ENCODE results near the gene PEX26. TPM values are rescaled to one million over a fixed set of nuclear protein-coding genes. Genes with fewer than 3 reads are reported as not detected.

PEX26 gene
- total RNA-seq, 2 experiments from 2014 or later = 17.6 to 43.5 TPM

DNA sequence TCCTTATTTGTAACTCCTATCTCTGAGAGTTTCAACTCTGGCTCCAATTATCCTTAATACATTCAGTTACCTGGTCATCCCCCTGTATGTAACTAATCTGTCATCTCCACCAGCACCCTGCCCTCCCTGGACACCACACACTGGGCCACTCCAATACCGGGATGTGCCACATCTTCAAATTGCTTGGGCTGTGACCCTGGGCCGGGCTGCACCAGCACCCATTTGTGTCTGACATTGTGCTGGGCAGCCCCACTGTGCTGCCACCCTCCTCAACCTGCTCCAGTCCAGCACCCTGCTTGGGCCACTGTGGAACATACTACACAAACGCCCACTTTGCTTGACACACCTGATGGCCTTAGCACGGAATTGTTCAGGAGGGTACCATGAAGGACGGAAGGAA lies 70.0 kb downstream of the PEX26 start:
- no peaks in the 10 kb centered on the region for H3K9me2 ChIP-seq (ENCODE audit: insufficient read depth, low read length)
- intact Hi-C loops (cut with micrococcal nuclease; ENCODE audit: unreplicated experiment) = no loop called here
- H3K79me2 ChIP-seq (ENCODE audit: insufficient read depth, low read depth, low read length) = no peaks in the 10 kb centered on the region
- no peak overlapping the region for H3K4me2 ChIP-seq (ENCODE audit: low read length)
- H3K4me1 ChIP-seq (ENCODE audit: insufficient read depth, low read length, poor library complexity, severe bottlenecking) = peaks cover 6% of the 10 kb centered on the region
- no peaks in the 10 kb centered on the region for H3K36me3 ChIP-seq (ENCODE audit: insufficient read depth, low read length)
- no peak for DNase-seq (ENCODE audit: low spot score)
- ChIA-PET POLR2A (interaction anchor here (0.6 to 0.7 kb wide), 3 partner anchors 19 to 313 kb away, joined by 3 to 7 read pairs (median 4); no protein-coding TSS in a partner anchor), CTCF (ENCODE audit: unreplicated experiment) (no interaction called here)
- H2AFZ ChIP-seq (ENCODE audit: low read length) = no peak overlapping the region
- no peaks in the 10 kb centered on the region for H4K20me1 ChIP-seq (ENCODE audit: insufficient read depth, low read length)
- H3K27ac ChIP-seq (ENCODE audit: low read depth, low read length, poor library complexity, severe bottlenecking) = no peak overlapping the region
- H3K4me3 ChIP-seq (ENCODE audit: low read depth, low read length, poor library complexity, severe bottlenecking) = no peak overlapping the region
- no peak for TF ChIP-seq EZH2phosphoT487 (IDR thresholded peaks at IDR 0.05; ENCODE audit: borderline replicate concordance, low read depth, low read length)
- no peak for TF ChIP-seq CTCF (conservative IDR thresholded peaks at IDR 0.05; ENCODE audit: low read length)
- no TSS peak for BruUV-seq (replicated peaks)
- no peaks in the 10 kb centered on the region for H3K9me3 ChIP-seq (ENCODE audit: low read length)

- intact Hi-C loops (cut with micrococcal nuclease; ENCODE audit: unreplicated experiment) = no loop called here
- POLR2A ChIA-PET = interaction anchor here (0.6 kb wide), 1 partner anchor 191 kb away, joined by 4 read pairs; no protein-coding TSS in a partner anchor
Measured at GRCh38 chr22:18148293-18148965, 70.6 kb downstream of the PEX26 start.

More at GRCh38 chr22:18148293-18148965, 70.6 kb downstream of the PEX26 start:
- CTCF ChIA-PET (ENCODE audit: unreplicated experiment) = no interaction called here
- no peaks in the 10 kb centered on the region for H3K79me2 ChIP-seq (ENCODE audit: insufficient read depth, low read depth, low read length)
- no peak overlapping the region for H3K4me3 ChIP-seq (ENCODE audit: low read depth, low read length, poor library complexity, severe bottlenecking)
- H3K9me3 ChIP-seq (ENCODE audit: low read length) = no peaks in the 10 kb centered on the region
- no peaks in the 10 kb centered on the region for H3K9me2 ChIP-seq (ENCODE audit: insufficient read depth, low read length)
- no peak overlapping the region for H3K27ac ChIP-seq (ENCODE audit: low read depth, low read length, poor library complexity, severe bottlenecking)
- no peak for DNase-seq (ENCODE audit: low spot score)
- H3K4me2 ChIP-seq (ENCODE audit: low read length) = no peak overlapping the region
- BruUV-seq (replicated peaks) = no TSS peak
- H2AFZ ChIP-seq (ENCODE audit: low read length) = no peak overlapping the region
- H4K20me1 ChIP-seq (ENCODE audit: insufficient read depth, low read length) = no peaks in the 10 kb centered on the region
- H3K4me1 ChIP-seq (ENCODE audit: insufficient read depth, low read length, poor library complexity, severe bottlenecking) = peaks cover 6% of the 10 kb centered on the region
- TF ChIP-seq EZH2phosphoT487 (IDR thresholded peaks at IDR 0.05; ENCODE audit: borderline replicate concordance, low read depth, low read length) = no peak
- TF ChIP-seq CTCF (conservative IDR thresholded peaks at IDR 0.05; ENCODE audit: low read length) = no peak
- H3K36me3 ChIP-seq (ENCODE audit: insufficient read depth, low read length) = no peaks in the 10 kb centered on the region
